ENCODE data around the gene ASB15. TPM values are rescaled to one million over a fixed set of nuclear protein-coding genes. Genes with fewer than 3 reads are reported as not detected.

Gene ASB15
- total and polyA plus RNA-seq, 2 of the 4 experiments (the other 2 are of a cell fraction): not detected

DNA sequence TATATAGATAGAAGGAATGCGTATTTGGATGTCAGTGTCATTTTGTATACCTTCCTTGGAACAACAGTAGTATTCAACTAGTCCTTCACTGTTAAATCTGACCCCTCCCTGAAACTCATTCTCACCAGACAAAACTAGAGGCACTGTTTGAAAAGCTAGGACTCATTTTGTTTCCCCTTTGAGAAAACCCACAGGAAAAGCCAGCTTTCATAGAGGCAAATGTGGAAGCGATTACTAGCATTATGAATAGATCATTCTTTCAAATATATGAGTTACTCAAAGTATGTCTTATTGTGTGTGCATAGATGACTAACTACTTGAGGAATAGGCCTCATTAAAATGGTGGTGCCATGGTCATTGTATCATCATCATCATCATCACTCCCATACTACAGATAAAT is 1.9 kb upstream of the ASB15 start:
- no peak overlapping the region for H3K27ac ChIP-seq (ENCODE audit: insufficient read depth, low read length)
- intact Hi-C loops (cut with micrococcal nuclease): no loop called here
- dilution Hi-C loops (cut with HindIII; ENCODE audit: low sequenced_read_pairs, unreplicated experiment): no loop called here
- TF ChIP-seq MAFK (IDR thresholded peaks at IDR 0.05; ENCODE audit: low read depth, low read length): no peak
- TF ChIP-seq, protein P1, sequence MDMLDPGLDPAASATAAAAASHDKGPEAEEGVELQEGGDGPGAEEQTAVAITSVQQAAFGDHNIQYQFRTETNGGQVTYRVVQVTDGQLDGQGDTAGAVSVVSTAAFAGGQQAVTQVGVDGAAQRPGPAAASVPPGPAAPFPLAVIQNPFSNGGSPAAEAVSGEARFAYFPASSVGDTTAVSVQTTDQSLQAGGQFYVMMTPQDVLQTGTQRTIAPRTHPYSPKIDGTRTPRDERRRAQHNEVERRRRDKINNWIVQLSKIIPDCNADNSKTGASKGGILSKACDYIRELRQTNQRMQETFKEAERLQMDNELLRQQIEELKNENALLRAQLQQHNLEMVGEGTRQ (IDR thresholded peaks at IDR 0.05; ENCODE audit: low read depth, low read length): no peak
- no peak for TF ChIP-seq CEBPB (IDR thresholded peaks at IDR 0.05; ENCODE audit: low read depth, low read length)
- TF ChIP-seq MXI1 (IDR thresholded peaks at IDR 0.05; ENCODE audit: borderline replicate concordance, low read depth, low read length): no peak
- TF ChIP-seq, protein P2, sequence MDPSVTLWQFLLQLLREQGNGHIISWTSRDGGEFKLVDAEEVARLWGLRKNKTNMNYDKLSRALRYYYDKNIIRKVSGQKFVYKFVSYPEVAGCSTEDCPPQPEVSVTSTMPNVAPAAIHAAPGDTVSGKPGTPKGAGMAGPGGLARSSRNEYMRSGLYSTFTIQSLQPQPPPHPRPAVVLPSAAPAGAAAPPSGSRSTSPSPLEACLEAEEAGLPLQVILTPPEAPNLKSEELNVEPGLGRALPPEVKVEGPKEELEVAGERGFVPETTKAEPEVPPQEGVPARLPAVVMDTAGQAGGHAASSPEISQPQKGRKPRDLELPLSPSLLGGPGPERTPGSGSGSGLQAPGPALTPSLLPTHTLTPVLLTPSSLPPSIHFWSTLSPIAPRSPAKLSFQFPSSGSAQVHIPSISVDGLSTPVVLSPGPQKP (IDR thresholded peaks at IDR 0.05; ENCODE audit: borderline replicate concordance, low read depth, low read length): no peak
- no peak for TF ChIP-seq MAZ (IDR thresholded peaks at IDR 0.05; ENCODE audit: borderline replicate concordance, low read depth, low read length)
- no peak overlapping the region for H2BK20ac ChIP-seq (ENCODE audit: low read depth, low read length)
- no peaks in the 10 kb centered on the region for H3K27me3 ChIP-seq (ENCODE audit: control insufficient read depth, insufficient read depth, low read length)
- no peak overlapping the region for H2BK120ac ChIP-seq (ENCODE audit: low read depth, low read length)
- no peak overlapping the region for H3K56ac ChIP-seq (ENCODE audit: extremely low read depth, insufficient read depth, low read length)
- no peak overlapping the region for H3K23ac ChIP-seq (ENCODE audit: low read depth, low read length)
- no peaks in the 10 kb centered on the region for H4K20me1 ChIP-seq (ENCODE audit: insufficient read depth, low read length)
- H2BK5ac ChIP-seq (ENCODE audit: low read depth, low read length, poor library complexity, severe bottlenecking): no peak overlapping the region
- H3K9me1 ChIP-seq (ENCODE audit: insufficient read depth, low read length): no peaks in the 10 kb centered on the region
- no peak for ATAC-seq (ENCODE audit: low read depth)
- no peak overlapping the region for H4K5ac ChIP-seq (ENCODE audit: low read depth, low read length)
- no peaks in the 10 kb centered on the region for H3K36me3 ChIP-seq (ENCODE audit: control insufficient read depth, insufficient read depth, low read length)
- H3K4me2 ChIP-seq (ENCODE audit: low read depth, low read length): no peak overlapping the region
- H4K8ac ChIP-seq (ENCODE audit: low read depth in 2 of 2, low read length in 2 of 2): no peak overlapping the region
- POLR2A ChIA-PET (ENCODE audit: unreplicated experiment): no interaction called here
- no peak overlapping the region for H3K9ac ChIP-seq (ENCODE audit: low read depth, low read length)
- WGBS, 2 experiments (ENCODE audit: extremely low coverage in 2 of 2, insufficient read length in 1 of 2): no CpG with 5 or more reads among the region's 2 CpGs
- no peak for DNase-seq
- H2AK9ac ChIP-seq (replicated peaks; ENCODE audit: low read depth, low read length, poor library complexity): no peak overlapping the region
- H2AK5ac ChIP-seq (ENCODE audit: low read depth, low read length): no peak overlapping the region
- H3K4me1 ChIP-seq (ENCODE audit: control insufficient read depth, insufficient read depth, low read length): peaks cover 1% of the 10 kb centered on the region; the same call in 1 of the 2 replicates
- H3K4ac ChIP-seq (ENCODE audit: low read depth, low read length): no peak overlapping the region
- H4K91ac ChIP-seq (ENCODE audit: insufficient read depth, low read depth, low read length): no peak overlapping the region
- H3K14ac ChIP-seq (replicated peaks; ENCODE audit: low read depth, low read length): no peak overlapping the region
- no peak overlapping the region for H3K18ac ChIP-seq (ENCODE audit: low read depth, low read length)
- BruUV-seq (replicated peaks): no TSS peak
- H2BK15ac ChIP-seq (ENCODE audit: low read depth, low read length): no peak overlapping the region
- no peak overlapping the region for H2AFZ ChIP-seq (replicated peaks; ENCODE audit: low read length, poor library complexity)
- H3K9me3 ChIP-seq (ENCODE audit: control insufficient read depth, insufficient read depth, low read length): no peaks in the 10 kb centered on the region
- no peak overlapping the region for H3K4me3 ChIP-seq (ENCODE audit: insufficient read depth, low read depth, low read length)
- in situ Hi-C loops (cut with MboI; ENCODE audit: low sequenced_read_pairs): no loop called here
- H3K79me1 ChIP-seq (ENCODE audit: low read depth in 1 of 2, low read length in 2 of 2): no peaks in the 10 kb centered on the region
- CTCF ChIA-PET: interaction anchor here (0.6 kb wide), 1 partner anchor 116 kb away, joined by 3 read pairs; no protein-coding TSS in a partner anchor

Data from IMR-90 (cell line).